Ovary (tissue), 1 donor: ENCODE results near the gene PCNA.

Source experiments
- EP300 ChIP-seq: sonication (generic); formaldehyde crosslinking; IDR thresholded peaks from one replicate; pipeline ENCODE4 v1.6.1; 2017; ENCODE audit warnings: antibody characterized with exemption
- POLR2A ChIP-seq: fragments of 450-650 bp; IDR thresholded peaks from one replicate; pipeline ENCODE4 v1.6.1; 2017; ENCODE audit warnings: antibody characterized with exemption, mild to moderate bottlenecking, moderate library complexity

- TF ChIP-seq POLR2A, result no peak
- TF ChIP-seq EP300, result no peak
These were observed 49.1 kb upstream of the PCNA start for GRCh38 chr20:5168651-5169396.
